Ecto neural progenitor cell (in vitro differentiated cells): ENCODE data around the gene CNGA1.
"Not testable (repeated sequence)": the region's sequence is repeated elsewhere in the genome, so short reads cannot be mapped to it uniquely, and the experiment has no call there.

Source experiments
- DNase-seq: peaks from one replicate; pipeline ENCODE4 v3.0.0-alpha.2; 2018; ENCODE audit warnings: low spot score

Gene CNGA1

DNA sequence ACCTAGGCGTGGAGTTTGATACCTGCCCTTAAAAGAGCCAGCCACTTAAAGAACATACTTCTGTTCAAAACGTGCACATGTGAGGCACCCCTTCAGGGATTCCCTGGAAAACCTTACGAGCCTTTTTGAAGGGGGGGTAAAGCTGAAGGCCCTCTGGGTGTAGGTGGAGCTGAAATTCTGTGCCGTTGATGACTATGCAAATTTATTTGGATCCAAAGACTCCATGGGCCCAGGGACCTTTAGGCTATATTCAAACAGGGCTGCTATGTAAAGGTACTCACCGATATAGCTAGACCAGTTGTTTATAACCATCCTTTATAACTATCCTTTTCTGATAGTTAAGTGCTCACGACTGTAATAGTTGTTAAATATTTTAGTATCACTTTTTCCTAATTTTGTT is 61.8 kb downstream of the CNGA1 start:
- no peak for DNase-seq

DNA sequence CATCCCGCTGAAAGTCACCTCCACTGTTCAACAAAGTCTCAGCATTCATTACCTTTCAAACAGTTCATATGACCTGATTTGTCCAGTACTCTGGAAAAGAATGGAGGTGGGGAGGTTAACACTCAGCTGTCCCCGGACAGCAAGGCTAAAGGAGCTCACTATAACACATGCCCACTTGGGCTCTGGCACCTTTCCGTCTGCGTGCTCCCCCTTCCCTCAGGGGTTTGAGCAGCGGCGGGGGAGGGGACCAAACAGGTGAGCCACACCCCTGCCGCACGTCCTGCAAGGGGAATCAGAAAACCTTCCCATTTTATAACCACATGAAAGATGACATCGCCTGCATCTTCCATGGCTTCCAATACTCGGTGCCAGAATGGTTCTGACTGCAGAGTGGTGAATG is 62.2 kb downstream of the CNGA1 start:
- no peak for DNase-seq

GRCh38 chr4:47945930-47946726 is 70.4 kb downstream of the CNGA1 start:
- DNase-seq, result no peak

DNA sequence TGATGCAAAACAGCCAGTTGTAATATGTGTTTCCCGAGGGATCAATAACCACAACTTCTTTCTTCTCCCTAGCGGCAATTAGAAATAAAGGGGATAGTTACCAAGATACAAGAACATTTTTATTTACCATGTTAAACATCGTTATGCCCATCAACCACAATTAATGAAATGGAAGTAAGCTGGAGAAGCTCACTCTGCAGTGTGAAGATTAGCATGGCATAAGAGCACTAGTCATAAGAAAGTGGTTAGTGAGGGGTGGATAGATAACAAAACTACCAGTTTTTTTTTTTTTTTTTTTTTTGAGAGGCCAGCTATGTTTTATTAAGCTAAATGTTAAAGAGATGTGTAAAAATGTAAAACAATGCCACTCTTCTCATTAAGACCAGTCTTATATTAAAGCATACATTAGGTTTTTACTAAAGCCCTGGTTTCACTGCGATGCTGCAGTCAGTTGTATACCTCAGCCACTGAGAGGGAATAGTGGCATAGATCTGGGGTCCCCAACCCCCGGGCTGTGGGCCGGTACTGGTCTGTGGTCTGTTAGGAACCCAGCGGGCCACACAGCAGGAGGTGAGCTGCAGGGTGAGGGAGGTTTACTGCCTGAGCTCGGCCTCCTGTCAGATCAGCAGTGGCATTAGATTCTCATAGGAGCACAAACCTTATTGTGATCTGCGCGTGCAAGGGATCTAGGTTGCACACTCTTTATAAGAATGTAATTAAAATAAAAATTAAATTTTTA is 74.2 kb downstream of the CNGA1 start:
- no peak for DNase-seq

- no peak for DNase-seq
These were observed 77.0 kb downstream of the CNGA1 start for GRCh38 chr4:47939456-47939855.

DNA sequence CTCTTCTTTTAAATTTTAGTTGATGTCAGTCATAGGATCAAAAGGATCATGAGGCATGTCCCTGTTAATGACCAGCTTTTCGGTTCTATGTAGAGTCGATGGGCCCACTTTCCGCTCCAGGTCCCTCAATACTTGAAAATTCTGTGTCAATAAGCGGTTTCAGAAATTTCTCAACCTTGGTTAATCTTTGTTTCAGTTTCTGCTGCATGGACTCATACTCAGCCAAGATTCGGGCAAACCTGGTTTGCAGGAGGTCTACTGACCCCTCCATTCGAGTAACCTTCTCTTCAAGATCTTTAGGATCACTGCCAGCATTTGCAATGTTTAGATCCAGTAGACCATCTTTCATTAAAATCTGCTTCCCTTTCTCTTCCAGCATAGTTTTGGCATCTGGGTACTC is 80.1 kb downstream of the CNGA1 start:
- no peak for DNase-seq

- DNase-seq, result no peak
These were observed 82.6 kb downstream of the CNGA1 start for GRCh38 chr4:47933840-47934239.

DNA sequence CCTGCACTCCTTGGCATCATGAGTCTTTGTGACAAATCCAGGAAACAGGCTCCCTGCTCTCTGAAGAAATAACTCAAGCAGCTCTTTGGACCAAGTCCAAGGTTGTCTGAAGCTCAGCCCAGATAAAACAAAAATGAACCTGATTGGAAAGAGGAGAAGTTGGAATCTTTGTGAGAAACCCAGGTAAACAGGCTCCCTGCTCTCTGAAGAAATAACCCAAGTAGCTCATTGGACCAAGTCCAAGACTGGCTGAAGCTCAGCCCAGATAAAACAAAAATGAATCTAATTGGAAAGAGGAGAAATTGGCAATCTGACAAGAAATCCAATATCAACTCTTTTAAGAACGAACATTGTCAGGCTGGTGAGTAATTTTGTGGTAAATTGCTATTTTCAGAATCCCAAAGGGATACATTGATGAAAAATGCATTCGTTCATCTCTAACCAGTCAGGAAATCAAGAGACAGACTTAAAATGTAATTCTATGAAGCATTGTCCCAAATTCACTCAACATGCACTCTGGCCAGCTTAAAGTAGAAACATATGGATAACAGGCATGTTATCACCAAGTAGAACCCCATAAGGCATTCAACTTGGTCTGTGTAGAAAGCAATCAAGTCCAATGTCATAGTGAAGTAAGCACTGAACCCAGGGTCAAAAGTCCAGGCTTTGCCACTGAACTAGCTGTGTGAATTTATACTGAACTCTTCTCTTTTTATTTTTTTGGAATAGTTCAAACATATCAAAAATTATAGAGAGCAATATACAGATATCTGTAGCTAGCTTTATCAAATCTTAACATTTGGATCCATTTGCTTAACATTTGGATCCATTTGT is 85.3 kb downstream of the CNGA1 start:
- DNase-seq, result no peak

DNA sequence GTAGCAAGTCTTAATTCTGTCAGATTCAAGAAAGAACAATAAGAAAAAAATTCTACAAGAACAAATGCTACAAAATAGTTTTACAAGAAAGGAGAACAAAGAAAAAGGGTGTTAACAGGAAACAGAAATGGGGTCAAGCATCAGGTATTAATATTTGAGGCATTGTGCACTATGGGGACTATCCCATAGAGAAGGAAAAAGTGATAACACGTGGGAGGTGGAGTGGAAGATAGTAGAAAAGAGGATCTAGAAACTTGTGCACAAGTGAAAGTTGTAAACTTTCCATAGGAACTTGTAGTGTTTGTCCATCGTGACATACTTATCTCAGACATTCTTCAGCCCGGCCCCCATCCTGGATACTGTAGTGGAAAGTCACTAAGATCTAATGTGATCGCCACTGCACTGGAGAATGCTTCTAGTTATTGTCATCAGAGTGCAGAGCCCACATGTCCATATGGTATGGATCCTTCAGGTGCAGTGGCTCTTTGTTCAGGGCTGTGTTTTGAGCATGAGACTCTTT is 86.7 kb downstream of the CNGA1 start:
- no peak for DNase-seq

- DNase-seq, result peak; percentile 70
These were observed 89.7 kb downstream of the CNGA1 start for GRCh38 chr4:47926667-47927258.

DNA sequence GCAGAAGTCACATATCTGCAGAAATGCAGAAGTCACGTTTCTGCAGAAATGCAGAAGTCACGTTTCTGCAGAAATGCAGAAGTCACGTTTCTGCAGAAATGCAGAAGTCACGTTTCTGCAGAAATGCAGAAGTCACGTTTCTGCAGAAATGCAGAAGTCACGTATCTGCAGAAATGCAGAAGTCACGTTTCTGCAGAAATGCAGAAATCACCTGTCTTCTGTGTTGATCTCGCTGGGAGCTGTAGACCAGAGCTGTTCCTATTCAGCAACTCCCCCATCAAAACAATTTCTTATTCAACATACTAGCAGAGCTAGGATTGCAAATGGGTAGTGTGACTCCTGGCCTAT is 93.2 kb downstream of the CNGA1 start:
- not testable (repeated sequence) for DNase-seq

DNA sequence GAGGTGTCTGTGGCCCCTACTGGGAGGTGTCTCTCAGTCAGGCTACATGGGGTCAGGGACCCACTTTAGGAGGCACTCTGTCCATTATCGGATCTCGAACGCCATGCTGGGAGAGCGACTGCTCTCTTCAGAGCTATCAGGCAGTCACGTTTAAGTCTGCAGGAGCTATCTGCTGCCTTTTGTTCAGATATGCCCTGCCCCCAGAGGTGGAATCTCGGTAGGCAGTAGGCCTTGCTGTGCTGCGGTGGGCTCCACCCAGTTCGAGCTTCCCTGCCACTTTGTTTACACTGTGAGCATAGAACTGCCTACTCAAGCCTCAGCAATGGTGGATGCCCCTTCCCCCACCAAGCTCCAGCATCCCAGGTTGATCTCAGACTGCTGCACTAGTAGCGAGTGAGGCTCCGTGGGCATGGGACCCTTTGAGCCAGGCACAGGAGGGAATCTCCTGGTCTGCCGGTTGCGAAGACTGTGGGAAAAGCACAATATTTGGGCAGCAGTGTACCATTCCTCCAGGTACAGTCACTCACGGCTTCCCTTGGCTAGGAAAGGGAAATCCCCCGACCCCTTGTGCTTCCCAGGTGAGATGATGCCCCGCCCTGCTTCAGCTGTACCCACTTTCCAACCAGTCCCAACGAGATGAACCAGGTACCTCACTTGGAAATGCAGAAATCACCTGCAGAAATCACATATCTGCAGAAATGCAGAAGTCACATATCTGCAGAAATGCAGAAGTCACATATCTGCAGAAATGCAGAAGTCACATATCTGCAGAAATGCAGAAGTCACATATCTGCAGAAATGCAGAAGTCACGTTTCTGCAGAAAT is 93.8 kb downstream of the CNGA1 start:
- not testable (repeated sequence) for DNase-seq

DNA sequence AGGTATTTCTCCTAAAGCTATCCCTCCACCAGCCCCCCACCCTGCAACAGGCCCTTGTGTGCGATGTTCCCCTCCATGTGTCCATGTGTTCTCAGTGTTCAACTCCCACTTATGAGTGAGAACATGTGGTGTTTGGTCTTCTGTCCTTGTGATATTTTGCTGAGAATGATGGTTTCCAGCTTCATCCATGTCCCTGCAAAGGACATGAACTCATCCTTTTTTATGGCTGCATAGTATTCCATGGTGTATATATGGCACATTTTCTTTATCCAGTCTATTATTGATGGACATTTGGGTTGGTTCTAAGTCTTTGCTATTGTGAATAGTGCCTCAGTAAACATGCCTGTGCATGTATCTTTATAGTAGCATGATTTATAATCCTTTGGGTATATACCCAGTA is 99.3 kb downstream of the CNGA1 start:
- DNase-seq, result not testable (repeated sequence)

DNA sequence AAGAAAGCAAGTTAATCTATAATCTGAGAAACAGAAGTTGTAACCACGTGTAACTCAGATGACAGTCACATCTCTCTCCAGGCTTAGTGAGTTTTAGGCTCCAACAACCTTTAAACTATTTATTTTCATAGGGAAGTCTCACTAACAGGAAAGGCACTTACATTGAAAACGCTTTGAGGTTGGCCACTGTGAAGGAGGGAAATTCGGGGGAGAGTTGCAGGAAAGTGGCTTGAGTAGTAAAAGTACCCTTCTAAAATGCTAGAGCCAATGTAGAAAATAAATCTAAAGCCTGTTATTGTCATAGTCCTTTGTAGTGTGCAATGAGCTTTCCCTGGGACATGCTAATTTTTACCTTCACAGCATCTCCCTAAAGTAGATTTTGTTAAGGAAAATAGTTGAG is 101.1 kb downstream of the CNGA1 start:
- DNase-seq, result no peak

DNA sequence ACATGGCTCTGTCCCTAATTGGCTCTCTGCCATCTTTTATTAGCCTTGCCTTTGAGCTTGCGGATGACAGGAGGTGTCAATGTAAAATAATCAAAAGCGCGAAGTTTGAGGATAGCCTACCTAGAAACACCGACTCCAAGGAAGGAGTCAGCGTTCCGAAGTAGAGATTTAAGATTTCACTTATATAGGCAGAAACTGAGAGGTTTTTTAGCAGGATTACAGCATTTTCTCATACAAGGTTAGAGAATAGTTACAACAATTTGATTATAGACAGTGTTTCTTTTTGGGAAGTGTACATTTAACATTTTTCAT is 101.6 kb downstream of the CNGA1 start:
- DNase-seq, result no peak

- DNase-seq, result peak; percentile 96
These were observed 102.1 kb downstream of the CNGA1 start, which contains the start of gene NFXL1 for GRCh38 chr4:47914220-47914925. NFXL1 (minus strand) TSS chr4:47914583; CDS start chr4:47914203, 380 bp downstream.

- peak; percentile 63 for DNase-seq
These were observed 102.6 kb downstream of the CNGA1 start for GRCh38 chr4:47913861-47914219.

DNA sequence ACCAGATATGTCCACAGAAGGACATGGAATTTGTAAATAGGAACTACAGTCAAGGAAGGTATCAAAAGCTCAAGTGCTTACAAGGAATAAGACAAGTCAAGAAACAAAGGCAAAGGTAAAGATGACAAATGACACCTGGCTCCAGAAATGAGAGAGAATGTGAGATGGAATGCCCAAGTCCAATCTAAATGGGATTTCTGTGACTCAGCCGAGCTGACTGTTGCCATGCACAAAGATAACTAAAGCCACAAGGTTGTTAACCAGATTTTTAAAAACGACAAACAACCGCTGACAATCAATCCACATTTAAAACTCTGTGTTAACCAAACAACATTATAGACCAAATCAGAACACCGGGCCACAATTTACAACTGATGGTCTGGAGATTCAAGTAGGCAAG is 103.2 kb downstream of the CNGA1 start:
- no peak for DNase-seq

DNA sequence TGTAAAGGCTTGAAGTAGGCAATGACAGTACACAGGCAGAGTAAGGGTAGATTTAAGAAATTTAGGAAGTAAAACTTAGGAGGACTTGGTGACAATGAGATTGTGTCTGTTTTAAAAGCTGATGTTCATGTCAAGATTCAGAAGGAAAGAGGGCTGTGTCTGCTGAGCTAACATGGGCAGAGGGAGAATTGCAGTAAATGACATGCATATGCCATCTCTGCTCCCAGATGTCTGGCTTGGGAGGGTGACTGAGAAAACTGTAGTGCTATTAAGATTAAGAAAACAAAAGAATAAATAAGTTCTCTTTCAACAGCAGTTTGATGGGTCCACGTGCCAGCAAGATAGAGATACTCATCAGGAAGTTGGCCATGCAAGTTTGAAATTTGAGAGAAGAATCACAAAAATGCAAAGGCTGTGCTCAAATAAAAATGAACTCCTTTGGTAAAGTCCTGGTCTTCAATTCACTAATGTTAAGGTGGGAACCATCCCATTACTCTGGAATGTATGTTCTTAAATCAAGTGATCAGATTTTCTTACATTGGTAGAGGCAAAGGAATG is 109.3 kb downstream of the CNGA1 start:
- no peak for DNase-seq

DNA sequence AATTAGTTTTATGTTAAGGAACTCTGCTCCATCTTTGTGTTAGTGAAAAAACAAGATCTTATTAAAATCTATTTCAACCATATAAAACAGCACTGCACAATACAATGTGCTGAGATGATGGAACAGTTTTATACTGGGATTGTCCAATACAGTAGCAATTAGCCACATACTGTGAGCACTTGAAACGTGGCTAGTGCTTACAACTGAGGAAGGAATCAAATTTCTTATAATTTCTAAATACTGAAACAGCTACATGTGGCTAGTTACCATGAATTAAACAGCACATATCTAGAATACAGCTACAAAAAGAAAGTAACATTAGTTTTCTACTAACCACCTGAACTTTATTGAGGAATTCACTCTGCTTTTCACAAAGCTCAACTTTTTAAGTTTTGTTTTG is 116.8 kb downstream of the CNGA1 start:
- no peak for DNase-seq
